HepG2 (cell line): ENCODE results near the gene KRTAP5-8. TPM values are rescaled to one million over a fixed set of nuclear protein-coding genes. Genes with fewer than 3 reads are reported as not detected.
A peak's percentile ranks its signal among the peaks of the same experiment; 100 is the strongest.
"Not testable (repeated sequence)": the region's sequence is repeated elsewhere in the genome, so short reads cannot be mapped to it uniquely, and the experiment has no call there.

Experiments used
- ATAC-seq: fragments of 200-7000 bp; cut with Tn5 transposase; 3 replicates; pipeline ENCODE4 v1.9.1; 2020; ENCODE audit warnings: mild to moderate bottlenecking, moderate library complexity
- BruUV-seq: library from RNA; stranded (reverse); fragments of 400-500 nt; replicated peaks from 2 replicates; lab custom pipeline; 2021; lab: Mats Ljungman, UMichigan
- CTCF ChIA-PET: fragments of 300-600 bp; formaldehyde crosslinking; extraction: SDS; loops from one replicate; lab custom pipeline; 2021; ENCODE audit warnings: low total read pairs, inconsistent platforms, low intra/inter-chr PET ratio; lab: Yijun Ruan, JAX
- POLR2A ChIA-PET: fragments of 350-600 bp; sonication (Branson Sonifier 250); formaldehyde crosslinking; loops from one replicate; lab custom pipeline; 2020; ENCODE audit warnings: antibody characterized with exemption, inconsistent platforms; lab: Yijun Ruan, JAX
- DNase-seq: peaks from one replicate; pipeline ENCODE4 v3.0.0-alpha.2; 2015; ENCODE audit warnings: low spot score
- FAIRE-seq: peaks from 3 replicates; lab custom pipeline; 2011; peaks lifted over from hg19 to GRCh38; lab: Jason Lieb, UNC
- H2AFZ ChIP-seq: one replicate; pipeline ENCODE4 v1.6.1; 2011; ENCODE audit warnings: low read length, inconsistent platforms
- H3K27ac ChIP-seq: fragments of 300-600 bp; 3 replicates; pipeline ENCODE4 v1.8.0; 2011; ENCODE audit warnings: mixed run types, mild to moderate bottlenecking, mixed read lengths, low read length, inconsistent platforms; ENCODE audit not compliant: insufficient read depth; ENCODE audit errors: extremely low read length
- H3K27me3 ChIP-seq, 2 experiments: fragments of 200-600 bp in 1 of 2; 2 replicates in 1 of 2; 3 replicates in 1 of 2; pipeline versions ENCODE4 v1.6.0 to v1.8.0; 2011; ENCODE audit warnings: low read length in 2 of 2, mild to moderate bottlenecking in 2 of 2, moderate library complexity in 2 of 2, inconsistent platforms in 1 of 2; ENCODE audit not compliant: insufficient read depth in 2 of 2, control insufficient read depth in 1 of 2
- H3K36me3 ChIP-seq, 2 experiments: fragments of 200-600 bp in 1 of 2; replicated peaks in 1 of 2; 2 replicates in 1 of 2; 3 replicates in 1 of 2; pipeline versions ENCODE4 v1.5.1 to v1.8.0; 2011; ENCODE audit warnings: low read length in 2 of 2, inconsistent platforms in 1 of 2; ENCODE audit not compliant: insufficient read depth in 2 of 2, control insufficient read depth in 1 of 2
- H3K4me1 ChIP-seq: 2 replicates; pipeline ENCODE4 v1.5.1; 2012; ENCODE audit warnings: low read length, inconsistent platforms; ENCODE audit not compliant: insufficient read depth
- H3K4me2 ChIP-seq: 2 replicates; pipeline ENCODE4 v1.6.0; 2011; ENCODE audit warnings: low read depth, low read length, inconsistent platforms
- H3K4me3 ChIP-seq, 3 experiments: fragments of 200-600 bp in 1 of 3; sonication (generic), shearing (Covaris generic) in 1 of 3; replicated peaks in 1 of 3; 2 replicates each; pipeline ENCODE4 v1.5.1; 2011 to 2016; ENCODE audit warnings: low read length in 3 of 3, inconsistent platforms in 2 of 3, low read depth in 2 of 3, mild to moderate bottlenecking in 2 of 3, control low read depth in 1 of 3, mixed read lengths in 1 of 3; ENCODE audit not compliant: insufficient read depth in 1 of 3
- H3K79me2 ChIP-seq: one replicate; pipeline ENCODE4 v1.6.1; 2011; ENCODE audit warnings: low read length, inconsistent platforms; ENCODE audit not compliant: insufficient read depth
- H3K9ac ChIP-seq: 2 replicates; pipeline ENCODE4 v1.6.0; 2011; ENCODE audit warnings: mild to moderate bottlenecking, low read depth, low read length, inconsistent platforms; ENCODE audit not compliant: insufficient read depth
- H3K9me3 ChIP-seq: 2 replicates; pipeline ENCODE4 v1.5.1; 2012; ENCODE audit warnings: mild to moderate bottlenecking, low read length
- H4K20me1 ChIP-seq: 2 replicates; pipeline ENCODE4 v1.6.0; 2011; ENCODE audit warnings: inconsistent platforms, mild to moderate bottlenecking, low read length, moderate library complexity; ENCODE audit not compliant: insufficient read depth
- ATF7 ChIP-seq, 2 experiments: fragments of 450-650 bp in 1 of 2; sonication (generic) in 1 of 2; formaldehyde crosslinking in 1 of 2; IDR thresholded peaks; 2 replicates each; pipeline versions ENCODE4 v1.4.0 to v1.6.1; 2016 to 2020; ENCODE audit warnings: antibody characterized with exemption in 1 of 2, mild to moderate bottlenecking in 1 of 2, missing genetic modification reagents in 1 of 2
- CREB1 ChIP-seq, 2 experiments: fragments of 450-650 bp in 1 of 2; IDR thresholded peaks; 2 replicates each; pipeline ENCODE4 v1.6.1; 2016 to 2017; ENCODE audit warnings: control low read depth in 1 of 2, mild to moderate bottlenecking in 1 of 2, missing compliant biosample characterization in 1 of 2, missing genetic modification characterization in 1 of 2
- ZFAT ChIP-seq: sonication (generic); formaldehyde crosslinking; conservative IDR thresholded peaks from 2 replicates; pipeline ENCODE4 v1.8.1; 2023; ENCODE audit warnings: missing genetic modification reagents, inconsistent platforms
- WGBS: methylation state at CpG from one replicate; pipeline ENCODE4 v1.1.6; 2017; ENCODE audit warnings: low lambda C conversion rate; 5-methylcytosine and 5-hydroxymethylcytosine counted together
- in situ Hi-C: cut with HindIII; loops from 2 replicates; pipeline ENCODE4 v1.10.0; 2017; ENCODE audit warnings: low pct_unique_long_range_greater_than_20kb; ENCODE audit not compliant: extremely low pct_ligation_motif_present
- intact Hi-C: fragments of 100-400 bp; cut with micrococcal nuclease; formaldehyde crosslinking; loops from one replicate; pipeline ENCODE4 v1.10.0; 2022; ENCODE audit not compliant: unreplicated experiment
- polyA plus RNA-seq, 8 experiments: library from polyadenylated mRNA; depleted of rRNA in 3 of 8; stranded (reverse) in 7 of 8; unstranded in 1 of 8; fragments of >200 nt; fragmentation: Illumina TruSeq in 4 of 8; extraction: Trizol in 4 of 8; gene quantifications; 2 replicates each; pipeline versions ENCODE4 v1.2.1 to v1.2.3, GENCODE V29; 2011 to 2016; ENCODE audit warnings: low read depth in 4 of 8, missing spikeins in 1 of 8, mixed read lengths in 1 of 8; ENCODE audit not compliant: insufficient read depth in 1 of 8
- total RNA-seq, 5 experiments: library from RNA; depleted of rRNA; stranded (reverse); fragments of >200 nt; fragmentation: Illumina TruSeq; extraction: Trizol; gene quantifications; 2 replicates each; pipeline ENCODE4 v1.2.3, GENCODE V29; 2016; ENCODE audit warnings: low read depth in 1 of 5

KRTAP5-8 gene
- total and polyA plus RNA-seq, 2 of the 13 experiments (the other 11 are each of a cell fraction or from before 2014, with no cell fraction given) = 0.20 TPM; not detected in 1

GRCh38 chr11:71575723-71576424 is 38.0 kb downstream of the KRTAP5-8 start:
- Histone ChIP-seq H3K4me2 (no peak overlapping the region), H3K4me1 (peaks cover 30% of the 10 kb centered on the region), H3K27me3 (peaks cover 8 to 36% of the 10 kb centered on the region in 2 experiments), H3K36me3 (no peaks in the 10 kb centered on the region), H4K20me1 (no peaks in the 10 kb centered on the region), H2AFZ (no peak overlapping the region), H3K79me2 (no peaks in the 10 kb centered on the region), H3K9ac (no peak overlapping the region), H3K27ac (no peak overlapping the region), H3K9me3 (no peaks in the 10 kb centered on the region), H3K4me3 (no peak overlapping the region)
- TF ChIP-seq CREB1 (IDR thresholded peaks at IDR 0.05) (peak; percentile 25; the same call in 1 of the 2 replicates), CREB1 (CRISPR knock-in tag; IDR thresholded peaks at IDR 0.05) (no peak), ZFAT (CRISPR knock-in tag) (no peak), ATF7 (IDR thresholded peaks at IDR 0.05) (peak; percentile 81), ATF7 (CRISPR knock-in tag; IDR thresholded peaks at IDR 0.05) (no peak)
- 23% methylated on average over 4 of the region's 4 CpGs for WGBS
- ChIA-PET CTCF (no interaction called here), POLR2A (no interaction called here)
- no peak for DNase-seq
- intact Hi-C loops = no loop called here
- no TSS peak for BruUV-seq
- no peak for ATAC-seq
- no peak for FAIRE-seq
- in situ Hi-C loops = no loop called here

GRCh38 chr11:71576688-71577465 is 39.1 kb downstream of the KRTAP5-8 start:
- in situ Hi-C loops, H3K4me3 ChIP-seq, CTCF ChIA-PET, H2AFZ ChIP-seq, H3K36me3 ChIP-seq, FAIRE-seq, H3K79me2 ChIP-seq, POLR2A ChIA-PET, H3K9me3 ChIP-seq, H3K27ac ChIP-seq, BruUV-seq, H4K20me1 ChIP-seq, H3K4me2 ChIP-seq, DNase-seq, H3K9ac ChIP-seq, intact Hi-C loops, ATAC-seq: not testable (repeated sequence)
- Histone ChIP-seq H3K27me3 (peaks cover 6 to 36% of the 10 kb centered on the region in 2 experiments), H3K4me1 (peaks cover 28% of the 10 kb centered on the region)
- WGBS = 72% methylated on average over 18 of the region's 41 CpGs
